IPS-15b (cell line): ENCODE data around the gene REPIN1.

Experiments used
- H3K27me3 ChIP-seq: one replicate; pipeline ENCODE4 v1.6.1; 2013; ENCODE audit warnings: low read length; ENCODE audit not compliant: control insufficient read depth, insufficient read depth
- H3K36me3 ChIP-seq: one replicate; pipeline ENCODE4 v1.6.1; 2013; ENCODE audit warnings: low read length; ENCODE audit not compliant: control insufficient read depth, insufficient read depth
- H3K4me1 ChIP-seq: one replicate; pipeline ENCODE4 v1.6.1; 2013; ENCODE audit warnings: mild to moderate bottlenecking, low read length; ENCODE audit not compliant: control insufficient read depth, insufficient read depth
- H3K4me3 ChIP-seq: one replicate; pipeline ENCODE4 v1.5.1; 2013; ENCODE audit warnings: low read depth, low read length
- H3K9ac ChIP-seq: one replicate; pipeline ENCODE4 v1.6.1; 2013; ENCODE audit warnings: low read depth, mild to moderate bottlenecking, low read length
- H3K9me3 ChIP-seq: one replicate; pipeline ENCODE4 v1.6.1; 2013; ENCODE audit warnings: mild to moderate bottlenecking, low read length; ENCODE audit not compliant: control insufficient read depth, insufficient read depth

The REPIN1 gene

GRCh38 chr7:150408393-150409299, 40.0 kb downstream of the REPIN1 start:
- Histone ChIP-seq H3K9me3 (no peaks in the 10 kb centered on the region), H3K36me3 (peaks cover 22% of the 10 kb centered on the region), H3K4me3 (no peak overlapping the region), H3K27me3 (no peaks in the 10 kb centered on the region), H3K9ac (no peak overlapping the region), H3K4me1 (peaks cover 18% of the 10 kb centered on the region)

- Histone ChIP-seq H3K9me3 (no peaks in the 10 kb centered on the region), H3K9ac (no peak overlapping the region), H3K4me3 (no peak overlapping the region), H3K27me3 (no peaks in the 10 kb centered on the region), H3K36me3 (peaks cover 22% of the 10 kb centered on the region), H3K4me1 (peaks cover 9% of the 10 kb centered on the region)
These were observed 40.8 kb downstream of the REPIN1 start for GRCh38 chr7:150409300-150410030.

- no peak overlapping the region for H3K4me3 ChIP-seq
- no peaks in the 10 kb centered on the region for H3K9me3 ChIP-seq
- H3K36me3 ChIP-seq: peaks cover 22% of the 10 kb centered on the region
- no peaks in the 10 kb centered on the region for H3K27me3 ChIP-seq
- peaks cover 9% of the 10 kb centered on the region for H3K4me1 ChIP-seq
- H3K9ac ChIP-seq: no peak overlapping the region
These were observed 41.5 kb downstream of the REPIN1 start for GRCh38 chr7:150410131-150410530.

- Histone ChIP-seq H3K9me3 (no peaks in the 10 kb centered on the region), H3K9ac (no peak overlapping the region), H3K27me3 (no peaks in the 10 kb centered on the region), H3K4me1 (peaks cover 9% of the 10 kb centered on the region), H3K4me3 (no peak overlapping the region), H3K36me3 (peaks cover 22% of the 10 kb centered on the region)
These were observed 42.2 kb downstream of the REPIN1 start for GRCh38 chr7:150410680-150411346.

GRCh38 chr7:150411606-150412005, 43.0 kb downstream of the REPIN1 start:
- no peaks in the 10 kb centered on the region for H3K27me3 ChIP-seq
- peaks cover 3% of the 10 kb centered on the region for H3K4me1 ChIP-seq
- H3K4me3 ChIP-seq: no peak overlapping the region
- no peaks in the 10 kb centered on the region for H3K9me3 ChIP-seq
- no peak overlapping the region for H3K9ac ChIP-seq
- H3K36me3 ChIP-seq: peaks cover 22% of the 10 kb centered on the region

- H3K9ac ChIP-seq: no peak overlapping the region
- H3K4me1 ChIP-seq: no peaks in the 10 kb centered on the region
- H3K27me3 ChIP-seq: no peaks in the 10 kb centered on the region
- peaks cover 22% of the 10 kb centered on the region for H3K36me3 ChIP-seq
- H3K9me3 ChIP-seq: no peaks in the 10 kb centered on the region
- H3K4me3 ChIP-seq: no peak overlapping the region
These were observed 43.4 kb downstream of the REPIN1 start for GRCh38 chr7:150412016-150412415.

- no peak overlapping the region for H3K4me3 ChIP-seq
- H3K4me1 ChIP-seq: no peaks in the 10 kb centered on the region
- H3K9ac ChIP-seq: no peak overlapping the region
- peaks cover 22% of the 10 kb centered on the region for H3K36me3 ChIP-seq
- no peaks in the 10 kb centered on the region for H3K27me3 ChIP-seq
- H3K9me3 ChIP-seq: no peaks in the 10 kb centered on the region
These were observed 44.2 kb downstream of the REPIN1 start for GRCh38 chr7:150412518-150413488.

GRCh38 chr7:150413640-150414081, 45.0 kb downstream of the REPIN1 start:
- Histone ChIP-seq H3K4me3 (no peak overlapping the region), H3K4me1 (no peaks in the 10 kb centered on the region), H3K9ac (no peak overlapping the region), H3K9me3 (no peaks in the 10 kb centered on the region), H3K36me3 (peaks cover 17% of the 10 kb centered on the region), H3K27me3 (no peaks in the 10 kb centered on the region)

GRCh38 chr7:150415161-150416153, 46.8 kb downstream of the REPIN1 start:
- Histone ChIP-seq H3K9me3 (no peaks in the 10 kb centered on the region), H3K27me3 (no peaks in the 10 kb centered on the region), H3K36me3 (peaks cover 9% of the 10 kb centered on the region), H3K9ac (no peak overlapping the region), H3K4me3 (no peak overlapping the region), H3K4me1 (no peaks in the 10 kb centered on the region)

- Histone ChIP-seq H3K4me1 (no peaks in the 10 kb centered on the region), H3K36me3 (no peaks in the 10 kb centered on the region), H3K27me3 (no peaks in the 10 kb centered on the region), H3K9ac (no peak overlapping the region), H3K4me3 (no peak overlapping the region), H3K9me3 (no peaks in the 10 kb centered on the region)
These were observed 48.6 kb downstream of the REPIN1 start for GRCh38 chr7:150417239-150417638.
